VCaP (cell line): ENCODE measurements around the gene IL37.
A peak's percentile ranks its signal among the peaks of the same experiment; 100 is the strongest.

Experiments
- H3K27ac ChIP-seq: fragments of 450-650 bp; 2 replicates; pipeline ENCODE4 v1.5.1; 2017
- CTCF ChIP-seq: fragments of 450-650 bp; conservative IDR thresholded peaks from 2 replicates; pipeline ENCODE4 v1.5.1; 2017; ENCODE audit warnings: mild to moderate bottlenecking, moderate library complexity

Gene IL37

GRCh38 chr2:112883669-112884068 lies 27.3 kb upstream of the IL37 start:
- no peak overlapping the region for H3K27ac ChIP-seq
- TF ChIP-seq CTCF = no peak

GRCh38 chr2:112884869-112885505 lies 26.0 kb upstream of the IL37 start:
- TF ChIP-seq CTCF = peak; percentile 96
- no peak overlapping the region for H3K27ac ChIP-seq

DNA sequence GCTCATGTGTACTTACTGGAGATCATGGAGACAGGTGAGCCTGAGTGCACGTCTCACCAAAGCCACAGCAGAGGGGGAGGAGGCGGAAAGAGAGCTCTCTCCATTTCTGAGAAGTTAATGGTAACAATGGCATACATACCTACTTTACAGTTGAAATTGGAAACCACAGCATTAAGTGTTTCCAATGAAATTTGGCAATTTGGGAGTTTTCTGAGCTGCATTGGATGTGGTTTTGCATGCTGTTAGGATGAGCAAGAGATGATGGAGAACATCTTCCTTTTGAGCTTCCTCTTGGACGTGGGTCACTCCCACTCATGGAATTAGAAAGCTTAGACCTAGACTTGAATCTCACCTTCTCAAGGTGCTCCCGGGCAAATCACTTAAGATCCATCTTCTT lies 25.5 kb upstream of the IL37 start:
- TF ChIP-seq CTCF = no peak
- H3K27ac ChIP-seq = no peak overlapping the region

- no peak for TF ChIP-seq CTCF
- H3K27ac ChIP-seq = no peak overlapping the region
Measured at GRCh38 chr2:112886291-112886690, 24.7 kb upstream of the IL37 start.

GRCh38 chr2:112887964-112888749 lies 22.8 kb upstream of the IL37 start:
- TF ChIP-seq CTCF = no peak
- H3K27ac ChIP-seq = no peak overlapping the region

GRCh38 chr2:112889976-112890375 lies 21.0 kb upstream of the IL37 start:
- no peak overlapping the region for H3K27ac ChIP-seq
- no peak for TF ChIP-seq CTCF

- TF ChIP-seq CTCF = no peak
- H3K27ac ChIP-seq = no peak overlapping the region
Measured at GRCh38 chr2:112891385-112891831, 19.6 kb upstream of the IL37 start.
